OCI-LY7 (cell line): ENCODE data around the gene MT1E. TPM values are rescaled to one million over a fixed set of nuclear protein-coding genes. Genes with fewer than 3 reads are reported as not detected.

Source experiments
- BruUV-seq: library from RNA; stranded (reverse); fragments of 400-500 nt; replicated peaks from 2 replicates; lab custom pipeline; 2021; lab: Mats Ljungman, UMichigan
- CTCF ChIA-PET: fragments of 300-600 bp; sonication (Branson Sonifier 250); formaldehyde crosslinking; loops from one replicate; lab custom pipeline; 2022; ENCODE audit warnings: antibody characterized with exemption; ENCODE audit not compliant: unreplicated experiment; lab: Charles Lee
- POLR2A ChIA-PET: fragments of 300-600 bp; sonication (Branson Sonifier 250); formaldehyde crosslinking; loops from one replicate; lab custom pipeline; 2022; ENCODE audit warnings: antibody characterized with exemption; lab: Charles Lee
- DNase-seq: peaks from one replicate; pipeline ENCODE4 v3.0.0-alpha.2; 2015; ENCODE audit warnings: low spot score
- H2AFZ ChIP-seq: fragments of 200-600 bp; sonication (generic), shearing (Covaris generic); 2 replicates; pipeline ENCODE4 v1.6.1; 2014; ENCODE audit warnings: mild to moderate bottlenecking, antibody characterized with exemption, low read length, moderate library complexity
- H3K27ac ChIP-seq: fragments of 200-600 bp; sonication (generic); 2 replicates; pipeline ENCODE4 v1.5.1; 2014; ENCODE audit warnings: mixed run types, low read depth, mild to moderate bottlenecking, moderate library complexity, low read length, inconsistent platforms; ENCODE audit not compliant: poor library complexity, severe bottlenecking
- H3K36me3 ChIP-seq: fragments of 200-600 bp; sonication (generic); 2 replicates; pipeline ENCODE4 v1.6.1; 2014; ENCODE audit warnings: mild to moderate bottlenecking, antibody characterized with exemption, low read length, moderate library complexity, mixed read lengths; ENCODE audit not compliant: insufficient read depth
- H3K4me1 ChIP-seq: fragments of 200-600 bp; sonication (generic); 2 replicates; pipeline ENCODE4 v1.5.1; 2014; ENCODE audit warnings: mild to moderate bottlenecking, low read length; ENCODE audit not compliant: insufficient read depth, poor library complexity, severe bottlenecking
- H3K4me2 ChIP-seq: fragments of 200-600 bp; sonication (generic); 2 replicates; pipeline ENCODE4 v1.6.1; 2014; ENCODE audit warnings: mild to moderate bottlenecking, low read length
- H3K4me3 ChIP-seq: fragments of 200-600 bp; sonication (generic); 2 replicates; pipeline ENCODE4 v1.5.1; 2014; ENCODE audit warnings: mild to moderate bottlenecking, low read depth, low read length; ENCODE audit not compliant: poor library complexity, severe bottlenecking
- H3K79me2 ChIP-seq: fragments of 200-600 bp; sonication (generic); 2 replicates; pipeline ENCODE4 v1.6.1; 2016; ENCODE audit warnings: low read depth, mild to moderate bottlenecking, low read length, moderate library complexity, mixed read lengths; ENCODE audit not compliant: insufficient read depth
- H3K9me2 ChIP-seq: fragments of 200-600 bp; sonication (generic); 2 replicates; pipeline ENCODE4 v1.6.1; 2016; ENCODE audit warnings: mild to moderate bottlenecking, low read length, mixed read lengths; ENCODE audit not compliant: insufficient read depth
- H3K9me3 ChIP-seq: fragments of 200-600 bp; sonication (generic); 2 replicates; pipeline ENCODE4 v1.6.1; 2014; ENCODE audit warnings: mild to moderate bottlenecking, mixed run types, low read length, mixed read lengths
- H4K20me1 ChIP-seq: fragments of 200-600 bp; sonication (generic); 2 replicates; pipeline ENCODE4 v1.6.1; 2014; ENCODE audit warnings: mild to moderate bottlenecking, antibody characterized with exemption, low read length, moderate library complexity, mixed read lengths; ENCODE audit not compliant: insufficient read depth
- CTCF ChIP-seq: fragments of 200-600 bp; sonication (generic); conservative IDR thresholded peaks from 2 replicates; pipeline ENCODE4 v1.5.1; 2014; ENCODE audit warnings: mild to moderate bottlenecking, antibody characterized with exemption, low read length, moderate library complexity, mixed read lengths
- EZH2phosphoT487 ChIP-seq: fragments of 200-600 bp; sonication (generic); IDR thresholded peaks from 2 replicates; pipeline ENCODE4 v1.6.1; 2018; ENCODE audit warnings: low read depth, borderline replicate concordance, mild to moderate bottlenecking, mixed run types, antibody characterized with exemption, low read length, moderate library complexity, mixed read lengths
- intact Hi-C: fragments of 100-400 bp; cut with micrococcal nuclease; formaldehyde crosslinking; loops from one replicate; pipeline ENCODE4 v1.10.0; 2022; ENCODE audit not compliant: unreplicated experiment
- total RNA-seq, 2 experiments: library from RNA; depleted of rRNA in 1 of 2; stranded (reverse); fragments of >200 nt in 1 of 2; shearing (Covaris generic) in 1 of 2; gene quantifications; 2 replicates each; pipeline ENCODE4 v1.2.3, GENCODE V29; 2014 to 2022

MT1E gene
- total RNA-seq, 2 experiments from 2014 or later, result not detected

DNA sequence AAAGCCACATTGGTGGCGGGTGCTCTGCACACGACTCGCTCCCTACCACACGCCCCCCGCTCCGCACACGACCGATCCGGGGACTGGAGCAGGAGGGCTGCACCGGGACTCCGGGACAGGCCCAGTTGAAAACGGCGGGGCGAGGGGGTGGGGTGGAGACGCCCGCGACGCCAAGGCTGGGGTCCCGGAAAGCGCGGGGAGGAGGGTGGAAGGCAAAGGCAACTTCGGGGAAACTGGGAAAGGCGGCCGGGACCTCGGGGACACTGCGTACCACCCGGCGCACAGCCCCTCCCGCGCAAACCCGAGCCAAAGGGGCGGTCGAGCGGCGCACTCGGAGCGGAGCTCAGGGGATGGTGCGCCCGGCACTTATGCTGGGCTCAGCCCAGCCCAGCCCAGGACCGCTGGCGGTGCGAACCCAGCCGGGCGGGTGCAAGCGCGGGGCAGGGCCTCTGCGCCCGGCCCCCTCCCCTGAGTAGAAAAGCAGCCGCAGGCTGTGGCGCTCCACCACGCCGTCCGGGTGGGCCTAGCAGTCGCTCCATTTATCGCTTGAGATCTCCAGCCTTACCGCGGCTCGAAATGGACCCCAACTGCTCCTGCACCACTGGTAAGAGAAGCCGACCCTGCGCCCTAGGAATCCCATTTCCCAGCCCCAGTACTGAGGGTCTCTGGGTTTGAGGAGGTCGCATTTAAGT is 6.7 kb downstream of the MT1E start, which contains the start of gene MT1M:
TSS of gene MT1M (plus strand) at position 504 of the 692 bp plus-strand sequence. CDS start at position 577, 73 bp downstream.
- Histone ChIP-seq H2AFZ (no peak within 1 kb of the TSS), H3K36me3 (no peaks in the 10 kb centered on the region), H3K9me2 (no peaks in the 10 kb centered on the region), H3K9me3 (no peaks in the 10 kb centered on the region), H3K79me2 (no peaks in the 10 kb centered on the region), H3K27ac (no peak within 1 kb of the TSS), H3K4me3 (no peak within 1 kb of the TSS), H4K20me1 (no peaks in the 10 kb centered on the region), H3K4me2 (no peak within 1 kb of the TSS), H3K4me1 (peaks cover 9% of the 10 kb centered on the region)
- DNase-seq, result no peak
- ChIA-PET POLR2A (no interaction called here), CTCF (no interaction called here)
- no TSS peak for BruUV-seq
- intact Hi-C loops, result no loop called here
- no peak for TF ChIP-seq CTCF
- TF ChIP-seq EZH2phosphoT487, result no peak

DNA sequence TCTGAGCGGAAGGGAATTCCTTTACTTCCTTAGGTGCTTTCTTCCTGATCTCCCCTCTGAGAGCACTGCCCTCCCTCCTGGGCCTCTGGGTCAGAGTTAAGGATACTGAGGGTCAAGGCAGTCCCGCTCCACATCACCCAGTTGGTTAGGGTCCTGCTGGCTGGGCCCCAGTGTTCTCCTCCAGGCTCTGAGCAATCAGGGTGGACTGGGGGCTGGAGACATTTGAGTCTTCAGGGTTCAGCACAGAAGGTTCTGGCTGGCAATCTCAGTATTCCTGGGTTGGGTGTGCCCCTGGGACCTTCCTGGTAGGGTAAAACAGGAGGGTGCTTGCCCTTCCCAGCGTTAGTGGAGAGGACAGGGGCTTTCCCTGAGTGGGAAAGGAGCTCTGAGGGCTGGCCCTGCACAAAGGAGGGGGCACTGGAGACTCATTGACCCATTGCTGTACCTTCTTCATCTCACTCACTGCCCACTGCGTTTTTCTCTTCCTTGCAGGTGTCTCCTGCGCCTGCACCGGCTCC is 7.3 kb downstream of the MT1E start:
- BruUV-seq, result no TSS peak
- no peak for DNase-seq
- TF ChIP-seq EZH2phosphoT487 (no peak), CTCF (no peak)
- Histone ChIP-seq H3K4me1 (peaks cover 9% of the 10 kb centered on the region), H3K36me3 (no peaks in the 10 kb centered on the region), H3K4me3 (no peak overlapping the region), H3K4me2 (no peak overlapping the region), H3K9me3 (no peaks in the 10 kb centered on the region), H3K79me2 (no peaks in the 10 kb centered on the region), H2AFZ (no peak overlapping the region), H4K20me1 (no peaks in the 10 kb centered on the region), H3K9me2 (no peaks in the 10 kb centered on the region), H3K27ac (no peak overlapping the region)
- intact Hi-C loops, result no loop called here
- POLR2A ChIA-PET, result no interaction called here
- CTCF ChIA-PET, result interaction anchor here (0.6 kb wide), 1 partner anchor 743 kb away, joined by 3 read pairs; no protein-coding TSS in a partner anchor

DNA sequence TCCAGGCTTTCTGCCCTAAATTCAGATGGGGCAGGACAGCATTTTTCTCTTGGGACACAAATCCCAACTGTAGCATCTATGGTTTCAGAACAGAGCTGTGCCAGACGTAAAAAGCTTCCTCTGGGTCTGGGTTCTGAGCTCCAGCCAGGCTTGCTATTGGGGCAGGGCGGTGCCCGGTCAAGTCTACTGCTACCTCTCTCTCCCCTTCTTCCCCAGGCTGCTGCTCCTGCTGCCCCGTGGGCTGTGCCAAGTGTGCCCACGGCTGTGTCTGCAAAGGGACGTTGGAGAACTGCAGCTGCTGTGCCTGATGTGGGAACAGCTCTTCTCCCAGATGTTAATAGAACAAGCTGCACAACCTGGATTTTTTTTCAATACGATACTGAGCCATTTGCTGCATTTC is 8.0 kb downstream of the MT1E start:
- peaks cover 9% of the 10 kb centered on the region for H3K4me1 ChIP-seq
- H3K9me3 ChIP-seq, result no peaks in the 10 kb centered on the region
- TF ChIP-seq CTCF, result no peak
- TF ChIP-seq EZH2phosphoT487, result no peak
- intact Hi-C loops, result no loop called here
- POLR2A ChIA-PET, result no interaction called here
- no peaks in the 10 kb centered on the region for H3K36me3 ChIP-seq
- H3K4me2 ChIP-seq, result no peak overlapping the region
- no TSS peak for BruUV-seq
- H3K4me3 ChIP-seq, result no peak overlapping the region
- H3K79me2 ChIP-seq, result no peaks in the 10 kb centered on the region
- no peaks in the 10 kb centered on the region for H4K20me1 ChIP-seq
- H2AFZ ChIP-seq, result no peak overlapping the region
- no peak overlapping the region for H3K27ac ChIP-seq
- H3K9me2 ChIP-seq, result no peaks in the 10 kb centered on the region
- CTCF ChIA-PET, result interaction anchor here (0.6 kb wide), 1 partner anchor 744 kb away, joined by 3 read pairs; no protein-coding TSS in a partner anchor
- no peak for DNase-seq
